ENCODE results near the gene NDUFA11.
A peak's percentile ranks its signal among the peaks of the same experiment; 100 is the strongest.
"Not testable (repeated sequence)": the region's sequence is repeated elsewhere in the genome, so short reads cannot be mapped to it uniquely, and the experiment has no call there.

Gene NDUFA11

GRCh38 chr19:5891572-5891937, 12.0 kb downstream of the NDUFA11 start:
- DNase-seq, result no peak

GRCh38 chr19:5890099-5890498, 13.5 kb downstream of the NDUFA11 start:
- no peak for DNase-seq

DNA sequence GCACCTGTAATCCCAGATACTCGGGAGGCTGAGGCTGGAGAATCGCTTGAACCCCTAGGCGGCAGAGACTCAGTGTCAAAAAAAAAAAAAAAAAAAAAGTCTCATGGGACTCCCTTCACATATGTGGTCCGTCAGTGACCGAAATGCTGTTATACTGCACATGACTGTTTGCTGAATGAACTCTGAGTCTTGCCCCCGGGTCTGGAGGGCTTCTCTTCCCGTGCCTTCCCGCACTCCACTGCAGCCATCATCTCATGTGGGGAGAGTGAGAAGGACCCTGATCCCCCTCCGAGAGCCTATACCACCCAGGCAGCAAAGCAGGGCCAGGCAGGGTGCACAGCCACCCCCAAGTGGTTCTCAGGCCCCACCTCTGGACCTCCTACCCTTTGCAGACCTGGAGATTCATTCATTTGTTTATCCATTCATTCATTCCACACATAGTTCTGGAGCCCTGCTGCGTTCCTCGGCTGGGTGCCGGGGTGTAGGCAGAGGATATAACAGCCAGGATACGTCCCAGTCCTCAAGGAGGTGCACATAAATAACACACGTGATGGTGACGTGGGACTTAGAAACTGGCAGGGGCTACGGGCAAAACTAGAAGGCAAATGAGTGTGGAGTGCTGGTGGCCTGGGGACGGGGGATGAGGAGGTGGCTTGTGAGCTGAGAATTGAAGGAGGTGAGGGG, 14.2 kb downstream of the NDUFA11 start:
- DNase-seq, result no peak

GRCh38 chr19:5884065-5884811, 19.4 kb downstream of the NDUFA11 start:
- DNase-seq, result not testable (repeated sequence)

GRCh38 chr19:5883157-5883873, 20.3 kb downstream of the NDUFA11 start:
- peak in 1 of 58 donors; percentile 5 for DNase-seq

GRCh38 chr19:5882421-5882968, 21.1 kb downstream of the NDUFA11 start:
- DNase-seq, result no peak

- DNase-seq, result no peak
Observed at GRCh38 chr19:5881543-5882299, 21.9 kb downstream of the NDUFA11 start.

- DNase-seq, result peak in 4 of 58 donors; percentile 17 to 33 (median 23)
Observed at GRCh38 chr19:5880604-5881078, 22.9 kb downstream of the NDUFA11 start.

- no peak for DNase-seq
Observed at GRCh38 chr19:5880196-5880595, 23.4 kb downstream of the NDUFA11 start.

- no peak for DNase-seq
Observed at GRCh38 chr19:5877882-5878281, 25.7 kb downstream of the NDUFA11 start.

- no peak for DNase-seq
Observed at GRCh38 chr19:5877427-5877826, 26.2 kb downstream of the NDUFA11 start.

GRCh38 chr19:5874496-5874895, 29.1 kb downstream of the NDUFA11 start:
- not testable (repeated sequence) for DNase-seq

GRCh38 chr19:5873617-5874199, 29.9 kb downstream of the NDUFA11 start:
- DNase-seq, result no peak

DNA sequence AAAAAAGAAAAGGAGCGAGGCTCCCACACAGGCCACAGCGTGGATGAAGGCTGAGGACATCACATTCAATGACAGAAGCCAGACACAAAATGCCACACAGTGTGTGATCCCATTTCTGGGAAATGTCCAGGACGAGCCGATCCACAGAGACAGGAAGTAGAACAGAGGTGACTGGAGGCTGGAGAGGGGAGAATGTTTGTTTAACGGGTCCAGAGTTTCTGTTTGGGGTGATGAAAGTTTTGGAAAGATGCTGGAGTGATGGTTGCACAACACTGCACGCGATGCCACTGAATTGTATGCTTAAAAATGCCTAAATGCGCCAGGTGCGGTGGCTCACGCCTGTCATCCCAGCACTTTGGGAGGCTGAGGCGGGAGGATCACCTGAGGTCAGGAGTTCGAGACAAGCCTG, 32.6 kb downstream of the NDUFA11 start:
- DNase-seq, result no peak

DNA sequence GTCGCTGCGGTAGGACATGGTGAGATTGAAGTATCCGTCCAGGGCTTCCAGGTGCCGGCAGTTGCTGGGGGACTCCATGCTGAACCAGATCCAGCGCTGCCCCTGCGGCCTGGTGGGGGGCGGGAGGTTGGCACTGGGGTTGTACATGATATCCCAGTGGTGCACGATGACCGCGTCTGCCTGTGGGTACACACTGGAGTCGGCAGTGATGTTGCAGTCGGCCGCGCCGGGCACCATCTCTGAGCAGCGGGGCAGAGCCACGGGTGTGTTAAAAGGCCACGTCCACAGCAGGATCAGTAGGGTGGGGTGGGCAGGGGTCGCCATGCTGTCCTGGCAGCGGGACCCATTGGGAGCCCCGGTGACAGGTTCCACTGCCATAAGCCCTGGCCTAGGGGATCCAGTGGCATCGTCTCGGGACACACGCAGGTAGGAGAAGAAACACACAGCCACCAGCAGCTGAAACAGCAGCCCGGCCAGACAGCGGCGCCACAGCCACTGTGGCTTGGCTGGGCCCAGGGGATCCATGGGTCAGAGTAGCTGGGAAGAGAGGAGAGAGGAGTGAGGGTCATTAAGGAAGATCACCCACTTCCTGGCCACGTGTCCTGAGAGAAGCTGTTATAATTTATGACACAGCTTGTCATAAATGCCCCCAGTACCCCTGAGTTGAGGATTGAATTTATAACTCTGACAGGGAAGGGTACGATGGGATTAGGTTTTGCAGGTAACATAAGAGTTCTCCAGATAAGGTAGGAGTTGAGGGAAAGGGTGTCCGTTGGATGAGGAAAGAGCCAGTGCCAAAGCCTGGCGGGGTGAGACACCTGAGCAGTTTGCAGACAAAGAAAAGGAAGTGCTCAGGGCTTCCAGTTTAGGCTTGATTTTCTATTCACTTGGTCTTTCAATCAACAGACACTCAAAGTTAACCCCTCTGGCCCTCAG, 36.1 kb downstream of the NDUFA11 start:
- no peak for DNase-seq

DNA sequence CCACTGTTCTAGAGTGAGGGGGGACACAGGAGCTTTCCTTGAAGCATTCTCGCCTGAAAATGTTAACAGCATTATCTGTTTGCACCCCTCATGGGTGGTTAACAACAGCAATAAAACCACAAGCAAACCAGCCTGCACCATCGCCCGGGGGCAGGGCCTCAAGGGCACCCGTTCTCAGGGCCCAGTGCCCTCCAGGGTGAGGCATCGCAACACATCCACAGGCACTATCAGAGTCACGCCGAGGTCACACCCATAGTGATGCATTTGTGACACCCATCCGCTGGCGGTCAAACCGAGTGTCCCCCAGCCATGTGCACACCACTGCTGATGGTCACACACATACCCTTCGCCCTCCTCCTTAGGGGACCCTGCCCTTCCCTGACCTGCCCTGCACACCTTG, 37.8 kb downstream of the NDUFA11 start:
- no peak for DNase-seq

- DNase-seq, result no peak
Observed at GRCh38 chr19:5864725-5865486, 38.7 kb downstream of the NDUFA11 start.

DNA sequence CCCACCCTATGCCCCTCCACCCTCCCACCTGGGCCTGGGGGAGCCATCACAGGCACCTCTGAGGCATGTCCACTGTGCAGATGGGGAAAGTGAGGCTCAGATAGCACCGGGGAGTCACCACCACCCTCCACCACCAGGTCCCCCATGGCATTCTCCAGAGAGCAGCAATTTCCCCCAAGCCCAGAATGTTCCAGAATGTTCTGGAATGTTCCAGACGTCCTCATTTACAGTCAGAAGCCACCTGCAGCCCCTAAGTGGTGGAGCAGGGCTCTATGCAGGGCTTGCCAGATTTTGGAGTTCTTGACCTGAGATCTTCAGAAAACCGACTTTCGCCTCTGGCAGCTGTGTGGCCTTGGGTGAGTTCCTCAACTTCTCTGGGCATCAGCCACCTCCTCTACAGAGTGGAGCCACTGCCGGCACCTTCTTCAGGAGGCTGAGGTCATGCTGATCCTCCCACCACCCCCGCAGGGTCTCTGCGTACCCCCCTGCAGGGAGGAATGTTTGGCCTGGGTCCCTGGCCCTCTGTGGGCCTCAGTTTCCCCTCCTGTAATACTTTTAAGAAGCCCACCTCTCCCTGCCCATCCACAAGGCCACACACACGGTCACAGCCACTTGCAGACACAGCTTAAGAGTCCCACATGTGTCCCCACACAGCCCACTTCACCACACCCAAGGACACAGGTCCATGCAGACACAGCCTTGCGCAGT, 39.4 kb downstream of the NDUFA11 start:
- peak in 1 of 58 donors; percentile 12 for DNase-seq
